GM12878 (cell line): ENCODE data around the gene ADAP1. TPM values are rescaled to one million over a fixed set of nuclear protein-coding genes. Genes with fewer than 3 reads are reported as not detected.

Experiments used
- ATAC-seq: fragments of 200-7000 bp; cut with Tn5 transposase; 3 replicates; pipeline ENCODE4 v1.9.1; 2020; ENCODE audit warnings: mild to moderate bottlenecking, moderate library complexity
- BruUV-seq: library from RNA; stranded (reverse); fragments of 400-500 nt; replicated peaks from 2 replicates; lab custom pipeline; 2021; lab: Mats Ljungman, UMichigan
- CTCF ChIA-PET: fragments of 300-600 bp; sonication (Branson Sonifier 250); formaldehyde crosslinking; extraction: SDS; loops from one replicate; lab custom pipeline; 2021; ENCODE audit warnings: inconsistent platforms; lab: Yijun Ruan, JAX
- POLR2A ChIA-PET: fragments of 350-600 bp; formaldehyde crosslinking; extraction: SDS; loops from one replicate; lab custom pipeline; 2021; ENCODE audit warnings: inconsistent platforms; lab: Charles Lee
- RAD21 ChIA-PET: fragments of 300-600 bp; sonication (Branson Sonifier 250); formaldehyde crosslinking; loops from one replicate; lab custom pipeline; 2023; ENCODE audit warnings: antibody characterized with exemption; ENCODE audit not compliant: unreplicated experiment; lab: Charles Lee
- SMC1A ChIA-PET: fragments of 300-600 bp; sonication (Branson Sonifier 250); formaldehyde crosslinking; loops from one replicate; lab custom pipeline; 2023; ENCODE audit not compliant: unreplicated experiment, uncharacterized antibody; lab: Charles Lee
- DNase-seq: peaks from one replicate; pipeline ENCODE4 v3.0.0-alpha.2; 2011; ENCODE audit warnings: low read depth, low spot score
- FAIRE-seq: peaks from 3 replicates; lab custom pipeline; 2011; peaks lifted over from hg19 to GRCh38; lab: Jason Lieb, UNC
- H2AFZ ChIP-seq: 2 replicates; pipeline ENCODE4 v1.6.0; 2011; ENCODE audit warnings: low read depth, low read length, control low read depth; ENCODE audit not compliant: control insufficient read depth
- H3K27ac ChIP-seq: 2 replicates; pipeline ENCODE4 v1.5.1; 2011; ENCODE audit warnings: control low read depth; ENCODE audit not compliant: control insufficient read depth, insufficient read depth
- H3K27me3 ChIP-seq, 2 experiments: replicated peaks in 1 of 2; 2 replicates each; pipeline versions ENCODE4 v1.6.0 to v1.6.1; 2011; ENCODE audit warnings: low read length in 1 of 2; ENCODE audit not compliant: control insufficient read depth in 2 of 2, insufficient read depth in 2 of 2
- H3K36me3 ChIP-seq, 2 experiments: 2 replicates each; pipeline ENCODE4 v1.5.1; 2011; ENCODE audit warnings: low read length in 1 of 2; ENCODE audit not compliant: control insufficient read depth in 2 of 2, insufficient read depth in 2 of 2
- H3K4me1 ChIP-seq: 2 replicates; pipeline ENCODE4 v1.6.1; 2011; ENCODE audit warnings: mild to moderate bottlenecking, low read length, moderate library complexity, mixed read lengths; ENCODE audit not compliant: control insufficient read depth, insufficient read depth
- H3K4me2 ChIP-seq: 2 replicates; pipeline ENCODE4 v1.6.0; 2011; ENCODE audit warnings: control low read depth; ENCODE audit not compliant: control insufficient read depth, insufficient read depth
- H3K4me3 ChIP-seq: fragments of 200-600 bp; sonication (generic); 2 replicates; pipeline ENCODE4 v1.5.1; 2016
- H3K79me2 ChIP-seq: 2 replicates; pipeline ENCODE4 v1.6.0; 2011; ENCODE audit warnings: low read length; ENCODE audit not compliant: control insufficient read depth, insufficient read depth
- H3K9ac ChIP-seq: 2 replicates; pipeline ENCODE4 v1.8.0; 2011; ENCODE audit warnings: low read length, control low read depth, mixed read lengths; ENCODE audit not compliant: control insufficient read depth, insufficient read depth
- H3K9me3 ChIP-seq: replicated peaks from 3 replicates; pipeline ENCODE4 v1.5.1; 2011; ENCODE audit warnings: mild to moderate bottlenecking, low read length; ENCODE audit not compliant: control insufficient read depth, insufficient read depth
- H4K20me1 ChIP-seq: 2 replicates; pipeline ENCODE4 v1.6.0; 2011; ENCODE audit not compliant: control insufficient read depth, insufficient read depth
- ETV6 ChIP-seq, 2 experiments: fragments of 450-650 bp in 1 of 2; IDR thresholded peaks in 1 of 2; conservative IDR thresholded peaks in 1 of 2; 2 replicates each; pipeline ENCODE4 v1.6.1; 2014; ENCODE audit warnings: antibody characterized with exemption in 1 of 2, borderline replicate concordance in 1 of 2, low read depth in 1 of 2, mild to moderate bottlenecking in 1 of 2, moderate library complexity in 1 of 2
- IKZF2 ChIP-seq, 2 experiments: fragments of 450-650 bp; IDR thresholded peaks; 2 replicates each; pipeline ENCODE4 v1.6.1; 2017; ENCODE audit warnings: mild to moderate bottlenecking in 2 of 2, moderate library complexity in 2 of 2
- MEF2A ChIP-seq: IDR thresholded peaks from 2 replicates; pipeline ENCODE4 v1.6.1; 2011; ENCODE audit warnings: low read depth, mild to moderate bottlenecking, low read length, moderate library complexity; ENCODE audit not compliant: insufficient read depth
- MTA3 ChIP-seq: IDR thresholded peaks from 2 replicates; pipeline ENCODE4 v1.6.1; 2012; ENCODE audit warnings: low read length, inconsistent platforms, borderline replicate concordance
- MXI1 ChIP-seq: fragments of 150-350 bp; IDR thresholded peaks from 2 replicates; pipeline ENCODE4 v1.6.1; 2011; ENCODE audit warnings: low read depth, mild to moderate bottlenecking, inconsistent platforms, low read length, improper control_type of control experiment
- POLR2A ChIP-seq: IDR thresholded peaks from 2 replicates; pipeline ENCODE4 v1.6.1; 2011; ENCODE audit warnings: low read depth, mild to moderate bottlenecking, low read length
- RAD51 ChIP-seq: fragments of 450-650 bp; IDR thresholded peaks from 2 replicates; pipeline ENCODE4 v1.6.1; 2016; ENCODE audit warnings: moderate library complexity, mild to moderate bottlenecking, inconsistent platforms
- RUNX3 ChIP-seq: IDR thresholded peaks from 2 replicates; pipeline ENCODE4 v1.6.1; 2012; ENCODE audit warnings: low read length, inconsistent platforms
- SIX5 ChIP-seq: IDR thresholded peaks from 2 replicates; pipeline ENCODE4 v1.6.1; 2011; ENCODE audit warnings: mild to moderate bottlenecking, low read depth, low read length, moderate library complexity; ENCODE audit not compliant: severe bottlenecking
- TCF3 ChIP-seq: IDR thresholded peaks from 2 replicates; pipeline ENCODE4 v1.6.1; 2012; ENCODE audit warnings: low read depth, mild to moderate bottlenecking, low read length, borderline replicate concordance; ENCODE audit not compliant: insufficient read depth
- ZNF274 ChIP-seq: IDR thresholded peaks from one replicate; pipeline ENCODE4 v1.8.0; 2011; ENCODE audit not compliant: insufficient read length, insufficient read depth
- WGBS: methylation state at CpG from one replicate; pipeline ENCODE4 v1.1.6; 2016; ENCODE audit warnings: low lambda C conversion rate; ENCODE audit not compliant: insufficient replicate concordance, insufficient coverage; ENCODE audit errors: missing lambda C conversion rate; 5-methylcytosine and 5-hydroxymethylcytosine counted together
- in situ Hi-C: fragments of 300-500 bp; cut with MboI; formaldehyde crosslinking; loops from 9 replicates; pipeline ENCODE4 v1.14.3; 2018; ENCODE audit warnings: mixed read lengths
- intact Hi-C: fragments of 100-400 bp; cut with micrococcal nuclease; formaldehyde crosslinking; loops from one replicate; pipeline ENCODE4 v1.14.2; 2022; ENCODE audit not compliant: unreplicated experiment
- polyA plus RNA-seq, 11 experiments: library from polyadenylated mRNA; depleted of rRNA in 4 of 11; unstranded in 6 of 11; stranded (reverse) in 5 of 11; fragments of >200 nt; fragmentation: Nextera tagmentation in 4 of 11; fragmentation: Illumina TruSeq in 1 of 11; extraction: Ambion mirVana in 4 of 11; extraction: Trizol in 1 of 11; gene quantifications; 1 replicate in 1 of 11; 2 replicates in 10 of 11; pipeline versions ENCODE4 v1.2.1 to v1.2.3, GENCODE V29; 2011 to 2016; ENCODE audit warnings: inconsistent platforms in 2 of 11, missing spikeins in 2 of 11, low read depth in 1 of 11
- total RNA-seq, 4 experiments: library from RNA; depleted of rRNA in 3 of 4; stranded (reverse); fragments of >200 nt in 3 of 4; fragmentation: Illumina TruSeq in 1 of 4; extraction: Trizol in 1 of 4; gene quantifications; 2 replicates each; pipeline versions ENCODE4 v1.2.1 to v1.2.3, GENCODE V29; 2013 to 2021
- TF ChIP-seq, protein P1 (sequence below): fragments of 150-350 bp; IDR thresholded peaks from 2 replicates; pipeline ENCODE4 v1.6.1; 2016; ENCODE audit warnings: low read depth, low read length
- TF ChIP-seq, protein P2 (sequence below): IDR thresholded peaks from 2 replicates; pipeline ENCODE4 v1.6.1; 2012; ENCODE audit warnings: low read depth, low read length, improper control_type of control experiment

Gene ADAP1
- total and polyA plus RNA-seq, 10 of the 15 experiments (the other 5 are each of a cell fraction or from before 2014, with no cell fraction given), result 0.22 to 44.2 (median 22.0) TPM; not detected in 1

DNA sequence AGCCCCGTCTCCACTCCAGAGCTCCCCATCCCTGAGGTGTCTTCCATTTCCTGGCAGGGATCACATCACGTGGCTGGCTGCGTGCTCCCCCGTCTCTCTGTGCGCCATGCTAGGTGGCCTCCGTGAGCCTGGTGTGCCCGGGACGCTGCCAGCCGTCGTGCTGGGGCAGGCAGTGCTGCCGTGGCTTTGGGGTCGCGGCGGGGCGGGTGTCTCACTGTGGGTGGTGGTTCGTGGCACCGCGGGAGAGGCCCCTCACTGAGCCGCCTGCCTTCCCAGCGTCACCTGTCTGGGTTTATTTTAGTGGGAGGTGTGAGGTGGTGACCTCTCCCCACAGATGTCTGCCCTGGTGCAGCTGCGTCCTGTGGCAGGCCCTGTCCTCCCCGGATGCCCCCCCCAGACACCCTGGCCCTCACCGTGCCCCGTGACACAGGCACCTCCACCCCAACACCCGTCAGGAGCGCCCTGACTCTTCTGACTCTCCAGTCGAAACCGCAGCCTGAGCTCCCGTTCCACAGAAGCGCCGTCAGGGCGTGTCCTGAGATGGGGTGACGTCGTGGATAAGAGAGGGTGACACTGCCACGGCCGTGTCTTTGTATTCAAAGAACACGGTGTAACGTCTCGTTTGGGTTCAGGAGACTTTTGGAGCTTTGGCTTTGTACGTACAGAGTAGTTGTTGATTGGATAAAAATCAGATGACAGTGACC, 60.2 kb downstream of the ADAP1 start:
- TF ChIP-seq, protein P1, sequence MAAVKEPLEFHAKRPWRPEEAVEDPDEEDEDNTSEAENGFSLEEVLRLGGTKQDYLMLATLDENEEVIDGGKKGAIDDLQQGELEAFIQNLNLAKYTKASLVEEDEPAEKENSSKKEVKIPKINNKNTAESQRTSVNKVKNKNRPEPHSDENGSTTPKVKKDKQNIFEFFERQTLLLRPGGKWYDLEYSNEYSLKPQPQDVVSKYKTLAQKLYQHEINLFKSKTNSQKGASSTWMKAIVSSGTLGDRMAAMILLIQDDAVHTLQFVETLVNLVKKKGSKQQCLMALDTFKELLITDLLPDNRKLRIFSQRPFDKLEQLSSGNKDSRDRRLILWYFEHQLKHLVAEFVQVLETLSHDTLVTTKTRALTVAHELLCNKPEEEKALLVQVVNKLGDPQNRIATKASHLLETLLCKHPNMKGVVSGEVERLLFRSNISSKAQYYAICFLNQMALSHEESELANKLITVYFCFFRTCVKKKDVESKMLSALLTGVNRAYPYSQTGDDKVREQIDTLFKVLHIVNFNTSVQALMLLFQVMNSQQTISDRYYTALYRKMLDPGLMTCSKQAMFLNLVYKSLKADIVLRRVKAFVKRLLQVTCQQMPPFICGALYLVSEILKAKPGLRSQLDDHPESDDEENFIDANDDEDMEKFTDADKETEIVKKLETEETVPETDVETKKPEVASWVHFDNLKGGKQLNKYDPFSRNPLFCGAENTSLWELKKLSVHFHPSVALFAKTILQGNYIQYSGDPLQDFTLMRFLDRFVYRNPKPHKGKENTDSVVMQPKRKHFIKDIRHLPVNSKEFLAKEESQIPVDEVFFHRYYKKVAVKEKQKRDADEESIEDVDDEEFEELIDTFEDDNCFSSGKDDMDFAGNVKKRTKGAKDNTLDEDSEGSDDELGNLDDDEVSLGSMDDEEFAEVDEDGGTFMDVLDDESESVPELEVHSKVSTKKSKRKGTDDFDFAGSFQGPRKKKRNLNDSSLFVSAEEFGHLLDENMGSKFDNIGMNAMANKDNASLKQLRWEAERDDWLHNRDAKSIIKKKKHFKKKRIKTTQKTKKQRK, result no peak
- peak; percentile 18; the same call in 1 of the 2 replicates for TF ChIP-seq POLR2A

DNA sequence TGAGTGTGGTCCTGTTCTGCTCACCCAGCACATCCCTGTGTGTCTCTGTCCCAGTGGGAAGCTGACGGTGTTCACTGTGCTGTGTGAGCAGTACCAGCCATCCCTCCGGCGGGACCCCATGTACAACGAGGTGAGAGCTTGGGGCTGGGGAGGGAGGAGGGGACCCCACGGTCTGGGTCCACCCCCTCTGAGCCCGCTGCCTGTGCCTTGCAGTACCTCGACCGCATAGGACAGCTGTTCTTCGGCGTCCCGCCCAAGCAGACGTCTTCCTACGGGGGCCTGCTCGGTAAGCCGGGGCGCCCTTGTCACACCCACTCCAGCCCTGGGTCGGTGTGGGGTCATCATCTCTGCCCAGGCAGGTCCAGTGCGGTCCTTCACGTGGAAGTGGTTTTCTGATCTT, 60.8 kb downstream of the ADAP1 start:
- RAD21 ChIA-PET, result no interaction called here
- 100% methylated on average over 19 of the region's 19 CpGs for WGBS
- Histone ChIP-seq H3K4me3 (no peak overlapping the region), H4K20me1 (no peaks in the 10 kb centered on the region), H2AFZ (no peak overlapping the region), H3K4me1 (no peaks in the 10 kb centered on the region), H3K4me2 (no peak overlapping the region), H3K79me2 (no peaks in the 10 kb centered on the region), H3K36me3 (peaks cover 8 to 62% of the 10 kb centered on the region in 2 experiments; a peak in 3 of 4 replicates), H3K9ac (no peak overlapping the region), H3K9me3 (no peaks in the 10 kb centered on the region; the same call in 2 of the 3 replicates), H3K27me3 (no peaks in the 10 kb centered on the region), H3K27ac (no peak overlapping the region)
- FAIRE-seq (no peak), DNase-seq (no peak), ATAC-seq (no peak)
- no TSS peak for BruUV-seq
- CTCF ChIA-PET, result no interaction called here
- intact Hi-C loops, result no loop called here
- in situ Hi-C loops, result no loop called here
- SMC1A ChIA-PET, result no interaction called here
- POLR2A ChIA-PET, result no interaction called here
- no peak for TF ChIP-seq SIX5
- TF ChIP-seq IKZF2 (IDR thresholded peaks at IDR 0.05), result no peak
- TF ChIP-seq ZNF274, result no peak
- TF ChIP-seq RAD51, result no peak
- TF ChIP-seq, protein P2, sequence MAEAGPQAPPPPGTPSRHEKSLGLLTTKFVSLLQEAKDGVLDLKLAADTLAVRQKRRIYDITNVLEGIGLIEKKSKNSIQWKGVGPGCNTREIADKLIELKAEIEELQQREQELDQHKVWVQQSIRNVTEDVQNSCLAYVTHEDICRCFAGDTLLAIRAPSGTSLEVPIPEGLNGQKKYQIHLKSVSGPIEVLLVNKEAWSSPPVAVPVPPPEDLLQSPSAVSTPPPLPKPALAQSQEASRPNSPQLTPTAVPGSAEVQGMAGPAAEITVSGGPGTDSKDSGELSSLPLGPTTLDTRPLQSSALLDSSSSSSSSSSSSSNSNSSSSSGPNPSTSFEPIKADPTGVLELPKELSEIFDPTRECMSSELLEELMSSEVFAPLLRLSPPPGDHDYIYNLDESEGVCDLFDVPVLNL, result no peak
- no peak for TF ChIP-seq MEF2A
- no peak for TF ChIP-seq MXI1
- no peak for TF ChIP-seq RUNX3
- TF ChIP-seq MTA3, result no peak
- no peak for TF ChIP-seq ETV6 (conservative IDR thresholded peaks at IDR 0.05 in 1 of 2, IDR thresholded peaks at IDR 0.05 in 1 of 2; ENCODE audit: borderline replicate concordance in 1 of 2, low read depth in 1 of 2)
- no peak for TF ChIP-seq TCF3

More for the DNA sequence above, 60.2 kb downstream of the ADAP1 start:
- WGBS, result 94% methylated on average over 38 of the region's 40 CpGs
- FAIRE-seq (no peak), DNase-seq (no peak), ATAC-seq (no peak; the same call in 2 of the 3 replicates)
- in situ Hi-C loops (no loop called here), intact Hi-C loops (no loop called here)
- POLR2A ChIA-PET, result no interaction called here
- SMC1A ChIA-PET, result no interaction called here
- Histone ChIP-seq H3K4me2 (no peak overlapping the region), H2AFZ (no peak overlapping the region), H3K27me3 (no peaks in the 10 kb centered on the region), H3K9ac (no peak overlapping the region), H3K4me1 (no peaks in the 10 kb centered on the region), H3K27ac (no peak overlapping the region), H3K4me3 (no peak overlapping the region), H3K79me2 (no peaks in the 10 kb centered on the region), H3K36me3 (peaks cover 8 to 61% of the 10 kb centered on the region in 2 experiments; a peak in 3 of 4 replicates), H3K9me3 (no peaks in the 10 kb centered on the region; the same call in 2 of the 3 replicates), H4K20me1 (no peaks in the 10 kb centered on the region)
- CTCF ChIA-PET, result no interaction called here
- RAD21 ChIA-PET, result no interaction called here
- no TSS peak for BruUV-seq
